ENCODE data around the gene PCYT1A. TPM values are rescaled to one million over a fixed set of nuclear protein-coding genes. Genes with fewer than 3 reads are reported as not detected.

PCYT1A gene
- total and polyA plus RNA-seq, 2 donors (not counting 3 experiments of a cell fraction or from before 2014, with no cell fraction given) = 50.3 to 65.5 TPM

DNA sequence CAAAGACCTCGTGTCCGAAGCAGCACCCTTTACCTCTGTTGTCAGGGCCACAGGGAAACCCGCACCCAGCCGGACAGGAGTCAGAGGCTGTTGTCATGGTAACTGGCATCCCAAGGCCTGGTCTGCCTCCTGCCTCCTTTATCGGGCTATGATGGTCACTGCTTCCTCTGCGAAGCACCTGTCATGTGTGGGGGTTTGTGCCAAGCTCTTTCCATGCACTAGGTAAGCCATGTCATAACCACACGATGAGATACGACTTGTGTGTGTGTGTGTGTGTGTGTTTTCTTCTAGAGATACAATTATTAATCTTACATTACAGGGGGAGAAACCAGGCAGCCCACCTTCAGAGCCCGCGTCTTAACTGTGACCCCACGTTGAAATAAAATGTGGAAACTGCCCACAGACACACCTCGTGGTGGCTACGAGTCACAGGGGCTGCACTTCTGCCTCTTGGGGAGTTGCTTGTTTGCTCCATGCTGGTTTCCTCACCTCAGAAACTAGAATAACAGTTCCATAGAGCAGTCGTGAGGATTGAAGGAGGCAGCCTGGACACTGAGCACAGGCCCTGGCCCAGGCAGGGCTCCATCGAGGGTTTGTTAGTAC lies 94.3 kb downstream of the PCYT1A start:
- no peak for FAIRE-seq
- no peaks in the 10 kb centered on the region for H3K4me1 ChIP-seq (ENCODE audit: control insufficient read depth, extremely low read depth, insufficient read depth, low read length)
- H3K79me2 ChIP-seq (ENCODE audit: control insufficient read depth, insufficient read depth, low read length) = no peaks in the 10 kb centered on the region
- H3K9ac ChIP-seq (replicated peaks; ENCODE audit: extremely low read depth, insufficient read depth, low read length) = no peak overlapping the region
- no peaks in the 10 kb centered on the region for H3K9me3 ChIP-seq (replicated peaks; ENCODE audit: control insufficient read depth, insufficient read depth, low read length)
- H4K20me1 ChIP-seq (replicated peaks; ENCODE audit: control insufficient read depth, extremely low read depth, insufficient read depth, low read length) = no peaks in the 10 kb centered on the region
- no peak overlapping the region for H3K4me2 ChIP-seq (ENCODE audit: insufficient read depth, low read length)
- no peaks in the 10 kb centered on the region for H3K27me3 ChIP-seq (ENCODE audit: control insufficient read depth in 2 of 2, insufficient read depth in 2 of 2, low read length in 2 of 2)
- ChIA-PET CTCF (interaction anchor here (3.1 kb wide), 1 partner anchor 120 kb away, joined by 20 read pairs; no protein-coding TSS in a partner anchor), POLR2A (interaction anchor here (0.6 kb wide), 1 partner anchor 32 kb away, joined by 3 read pairs; no protein-coding TSS in a partner anchor)
- no peaks in the 10 kb centered on the region for H3K36me3 ChIP-seq (ENCODE audit: control insufficient read depth in 2 of 2, extremely low read depth in 1 of 2, insufficient read depth in 2 of 2, low read length in 2 of 2)
- H3K27ac ChIP-seq (ENCODE audit: insufficient read depth, low read depth, low read length) = no peak overlapping the region
- intact Hi-C loops (cut with micrococcal nuclease) = no loop called here
- H3K9me1 ChIP-seq (replicated peaks; ENCODE audit: control insufficient read depth, extremely low read depth, insufficient read depth, low read length) = no peaks in the 10 kb centered on the region
- dilution Hi-C loops (cut with MboI; ENCODE audit: extremely low pct_ligation_motif_present, low sequenced_read_pairs) = no loop called here
- no peak for DNase-seq (ENCODE audit: low read depth, low spot score)
- no peak overlapping the region for H3K4me3 ChIP-seq (replicated peaks in 1 of 3; ENCODE audit: insufficient read depth in 1 of 3, low read depth in 1 of 3, low read length in 3 of 3)
- TF ChIP-seq FOS (IDR thresholded peaks at IDR 0.05; ENCODE audit: borderline replicate concordance, insufficient read depth, low read length) (no peak), JUN (IDR thresholded peaks at IDR 0.05; ENCODE audit: borderline replicate concordance, insufficient read depth, insufficient read length, low read depth) (no peak), EZH2 (IDR thresholded peaks at IDR 0.05; ENCODE audit: borderline replicate concordance, low read depth, low read length, severe bottlenecking) (no peak), GATA2 (IDR thresholded peaks at IDR 0.05; ENCODE audit: insufficient read depth, insufficient read length, low read depth, low read length) (no peak), POLR2AphosphoS5 (IDR thresholded peaks at IDR 0.05; ENCODE audit: insufficient read depth, low read depth, low read length) (no peak), MYC (IDR thresholded peaks at IDR 0.05; ENCODE audit: low read depth, low read length) (no peak), POLR2A (IDR thresholded peaks at IDR 0.05; ENCODE audit: low read depth, low read length) (no peak)
- TF ChIP-seq, protein P1, sequence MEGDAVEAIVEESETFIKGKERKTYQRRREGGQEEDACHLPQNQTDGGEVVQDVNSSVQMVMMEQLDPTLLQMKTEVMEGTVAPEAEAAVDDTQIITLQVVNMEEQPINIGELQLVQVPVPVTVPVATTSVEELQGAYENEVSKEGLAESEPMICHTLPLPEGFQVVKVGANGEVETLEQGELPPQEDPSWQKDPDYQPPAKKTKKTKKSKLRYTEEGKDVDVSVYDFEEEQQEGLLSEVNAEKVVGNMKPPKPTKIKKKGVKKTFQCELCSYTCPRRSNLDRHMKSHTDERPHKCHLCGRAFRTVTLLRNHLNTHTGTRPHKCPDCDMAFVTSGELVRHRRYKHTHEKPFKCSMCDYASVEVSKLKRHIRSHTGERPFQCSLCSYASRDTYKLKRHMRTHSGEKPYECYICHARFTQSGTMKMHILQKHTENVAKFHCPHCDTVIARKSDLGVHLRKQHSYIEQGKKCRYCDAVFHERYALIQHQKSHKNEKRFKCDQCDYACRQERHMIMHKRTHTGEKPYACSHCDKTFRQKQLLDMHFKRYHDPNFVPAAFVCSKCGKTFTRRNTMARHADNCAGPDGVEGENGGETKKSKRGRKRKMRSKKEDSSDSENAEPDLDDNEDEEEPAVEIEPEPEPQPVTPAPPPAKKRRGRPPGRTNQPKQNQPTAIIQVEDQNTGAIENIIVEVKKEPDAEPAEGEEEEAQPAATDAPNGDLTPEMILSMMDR (IDR thresholded peaks at IDR 0.05; ENCODE audit: extremely low read depth in 1 of 2, insufficient read depth in 1 of 2, low read depth in 1 of 2, low read length in 2 of 2) = no peak
- TF ChIP-seq, protein P2, sequence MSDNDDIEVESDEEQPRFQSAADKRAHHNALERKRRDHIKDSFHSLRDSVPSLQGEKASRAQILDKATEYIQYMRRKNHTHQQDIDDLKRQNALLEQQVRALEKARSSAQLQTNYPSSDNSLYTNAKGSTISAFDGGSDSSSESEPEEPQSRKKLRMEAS (IDR thresholded peaks at IDR 0.05; ENCODE audit: insufficient read depth, insufficient read length) = no peak
- no TSS peak for BruUV-seq (replicated peaks)
- H2AFZ ChIP-seq (ENCODE audit: low read depth, low read length) = no peak overlapping the region
